GM19463 (cell line): ENCODE results near the gene UBE4B.
"Not testable (repeated sequence)": the region's sequence is repeated elsewhere in the genome, so short reads cannot be mapped to it uniquely, and the experiment has no call there.

Source experiments
- ATAC-seq: cut with Tn5 transposase; IDR thresholded peaks from one replicate; pipeline ENCODE4 v1.9.1; 2021; ENCODE audit warnings: mild to moderate bottlenecking, moderate library complexity; ENCODE audit not compliant: unreplicated experiment

The UBE4B gene

DNA sequence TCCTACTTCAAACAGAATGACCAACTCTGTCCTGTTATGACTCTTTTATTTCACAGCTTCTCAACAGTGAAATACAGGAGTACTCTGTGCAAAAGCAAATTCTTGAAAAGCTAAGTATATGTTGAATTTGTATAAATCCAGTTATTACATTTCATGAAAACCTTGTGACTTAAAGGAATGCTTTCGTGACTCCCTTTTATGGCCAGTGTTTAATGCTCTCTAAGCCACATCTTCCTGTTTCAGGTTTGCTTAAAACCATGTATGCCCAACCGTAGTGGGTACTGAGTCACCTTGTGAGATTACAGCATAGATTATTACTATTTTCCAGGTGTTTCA is 137.4 kb downstream of the UBE4B start:
- ATAC-seq, result peak; percentile 71

DNA sequence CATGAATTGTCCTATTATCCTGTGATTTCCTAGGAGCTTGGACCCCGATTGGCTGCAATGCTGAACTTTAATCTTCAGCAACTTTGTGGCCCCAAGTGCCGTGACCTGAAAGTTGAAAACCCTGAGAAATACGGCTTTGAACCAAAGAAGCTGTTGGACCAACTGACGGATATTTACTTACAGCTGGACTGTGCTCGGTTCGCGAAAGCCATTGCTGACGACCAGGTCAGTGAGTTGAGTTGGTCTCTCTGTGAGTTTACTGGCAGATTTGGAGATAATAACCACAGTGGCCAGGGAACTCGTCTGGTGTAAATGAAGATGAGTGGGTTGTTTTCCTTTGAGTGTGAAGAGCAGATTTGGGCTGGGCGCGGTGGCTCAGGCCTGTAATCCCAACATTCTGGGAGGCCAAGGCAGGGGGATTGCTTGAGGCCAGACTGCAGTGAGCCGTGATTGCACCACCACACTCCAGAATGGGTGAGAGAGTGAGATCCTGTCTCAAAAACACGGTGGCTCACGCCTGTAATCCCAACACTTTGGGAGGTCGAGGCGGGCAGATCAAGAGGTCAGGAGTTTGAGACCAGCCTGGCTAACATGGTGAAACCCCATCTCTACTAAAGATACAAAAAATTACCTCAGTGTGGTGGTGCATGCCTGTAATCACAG is 138.5 kb downstream of the UBE4B start:
- ATAC-seq, result no peak

GRCh38 chr1:10171995-10172669 is 139.4 kb downstream of the UBE4B start:
- no peak for ATAC-seq

DNA sequence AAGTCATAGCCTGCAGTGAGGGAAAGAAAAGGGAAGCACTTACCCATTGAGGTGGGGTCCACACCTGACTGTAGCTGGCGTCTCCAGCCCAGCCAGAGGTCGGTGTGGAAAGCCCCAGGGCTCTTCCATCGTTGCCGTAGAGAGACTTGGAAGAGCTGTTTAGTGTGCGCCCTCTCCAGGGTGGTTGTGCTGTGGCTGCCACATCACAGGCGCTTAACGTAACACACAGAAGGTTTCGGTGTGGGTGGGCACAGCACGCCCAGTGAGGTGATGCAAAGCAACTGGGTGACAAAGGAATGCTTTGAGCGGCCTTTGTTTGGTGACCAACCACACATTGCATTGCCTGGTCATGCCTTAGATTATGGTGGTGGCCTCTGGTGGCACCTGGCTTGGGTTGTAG is 140.8 kb downstream of the UBE4B start:
- ATAC-seq, result no peak

DNA sequence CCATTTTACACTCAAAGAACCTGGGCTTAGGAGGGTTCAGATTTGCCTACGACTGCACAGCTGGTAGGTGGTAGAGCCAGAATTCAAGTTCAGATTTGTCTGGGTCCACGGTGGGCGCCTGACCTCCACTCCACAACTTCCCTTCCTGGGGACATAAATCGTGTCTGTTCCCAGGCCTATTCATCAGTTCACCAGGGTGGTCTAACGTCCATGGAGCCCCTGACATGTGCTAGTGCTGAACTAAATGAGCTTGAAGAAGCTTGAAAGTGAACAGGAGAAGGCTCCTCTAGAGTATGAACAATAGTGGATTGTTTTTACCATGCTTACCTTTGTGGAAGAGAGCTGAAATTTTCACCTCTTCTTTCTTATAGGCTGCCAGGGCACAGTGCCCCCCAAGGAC is 145.1 kb downstream of the UBE4B start:
- no peak for ATAC-seq

- no peak for ATAC-seq
Observed at GRCh38 chr1:10178597-10179405, 146.0 kb downstream of the UBE4B start.

DNA sequence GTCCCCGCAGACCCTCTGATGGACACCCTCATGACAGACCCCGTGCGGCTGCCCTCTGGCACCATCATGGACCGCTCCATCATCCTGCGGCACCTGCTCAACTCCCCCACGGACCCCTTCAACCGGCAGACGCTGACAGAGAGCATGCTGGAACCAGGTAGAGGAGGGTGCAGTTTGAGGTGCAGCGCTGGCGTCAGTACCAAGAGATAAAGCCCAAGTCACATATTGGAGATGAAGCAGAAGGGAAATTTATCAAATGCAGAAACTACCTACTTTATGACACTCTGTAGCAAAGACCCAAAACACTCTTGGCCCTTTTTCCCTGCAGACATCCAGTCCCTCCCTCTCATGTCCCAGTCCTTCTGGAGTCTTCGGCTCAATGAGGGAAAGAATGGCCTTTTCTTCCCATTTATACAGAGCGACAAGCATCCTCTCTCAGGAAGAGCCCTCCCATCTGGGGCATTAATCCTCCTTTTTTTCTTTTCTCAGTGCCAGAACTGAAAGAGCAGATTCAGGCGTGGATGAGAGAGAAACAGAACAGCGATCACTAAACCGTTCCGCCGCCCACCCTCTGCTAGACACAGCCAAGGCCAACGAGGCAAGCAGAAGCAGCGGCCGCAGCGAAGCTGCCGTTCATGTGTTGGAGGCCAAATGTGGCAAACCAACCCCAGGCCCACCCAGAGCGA is 146.8 kb downstream of the UBE4B start:
- ATAC-seq, result no peak

DNA sequence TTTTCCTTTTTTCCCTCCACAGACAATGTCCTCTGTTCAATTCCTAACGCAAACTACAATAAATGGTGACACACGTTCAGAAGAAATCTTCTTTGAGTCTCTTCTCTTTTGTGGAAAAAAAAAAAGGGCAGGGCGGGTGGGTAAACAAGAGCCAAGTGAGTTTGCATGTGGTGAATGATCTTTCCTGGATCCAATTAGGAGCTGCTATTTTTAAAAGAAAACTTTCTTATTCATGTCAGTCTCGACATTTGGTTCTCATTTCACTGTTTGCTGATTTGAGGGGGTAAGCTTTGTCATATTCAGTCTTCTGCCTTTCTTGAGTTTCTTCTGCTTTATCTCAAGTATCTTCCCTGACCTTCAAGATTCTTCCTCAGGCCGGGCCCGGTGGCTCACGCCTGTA is 148.4 kb downstream of the UBE4B start:
- ATAC-seq, result no peak

DNA sequence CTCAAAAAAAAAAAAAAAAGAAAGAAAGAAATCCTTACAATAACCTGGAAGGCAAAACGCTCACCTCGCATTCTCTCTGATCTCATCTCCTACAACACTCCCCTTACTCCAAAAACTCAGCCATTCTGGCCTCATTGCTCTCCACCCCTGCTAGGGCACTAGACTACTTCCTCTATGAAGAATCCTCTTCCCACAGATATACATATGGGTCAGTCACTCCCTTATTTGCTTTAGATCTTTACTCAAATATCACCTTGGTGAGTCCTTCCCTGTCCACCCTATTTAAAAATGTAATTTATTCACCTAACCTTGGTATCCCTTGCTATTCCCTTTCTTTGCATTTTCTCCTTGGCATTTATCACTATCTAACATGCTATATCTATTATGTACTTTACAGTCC is 153.0 kb downstream of the UBE4B start:
- ATAC-seq, result no peak

DNA sequence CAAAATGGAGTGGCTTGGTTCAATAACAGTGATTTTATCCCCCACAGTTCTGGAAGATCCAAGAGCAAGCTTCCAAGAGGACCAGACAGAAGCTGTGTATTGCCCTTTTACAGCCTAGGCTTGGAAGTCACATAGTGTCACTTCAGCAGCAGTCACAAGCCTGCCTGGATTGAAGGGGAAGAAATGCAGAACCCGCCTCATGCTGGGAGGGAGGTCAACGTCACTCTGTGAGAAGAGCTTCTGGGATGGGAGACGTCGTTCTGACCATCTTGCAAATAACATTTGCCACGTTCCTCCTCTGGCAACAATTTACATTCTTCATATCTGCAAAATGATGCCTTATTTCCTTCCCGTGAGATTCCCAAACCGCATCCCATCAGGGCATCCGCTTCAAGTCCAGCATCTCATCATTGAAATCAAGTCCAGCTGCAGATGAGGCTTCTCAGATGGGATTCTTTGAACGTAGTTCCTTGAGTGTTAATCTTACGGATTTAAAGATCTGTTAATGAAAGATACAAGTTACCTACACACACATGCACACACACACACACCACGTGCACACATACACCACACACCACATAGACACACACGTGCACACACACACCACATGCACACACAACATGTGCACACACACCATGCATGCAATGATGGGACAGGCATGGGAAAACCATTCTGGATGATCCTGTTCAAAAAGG is 153.7 kb downstream of the UBE4B start:
- no peak for ATAC-seq

DNA sequence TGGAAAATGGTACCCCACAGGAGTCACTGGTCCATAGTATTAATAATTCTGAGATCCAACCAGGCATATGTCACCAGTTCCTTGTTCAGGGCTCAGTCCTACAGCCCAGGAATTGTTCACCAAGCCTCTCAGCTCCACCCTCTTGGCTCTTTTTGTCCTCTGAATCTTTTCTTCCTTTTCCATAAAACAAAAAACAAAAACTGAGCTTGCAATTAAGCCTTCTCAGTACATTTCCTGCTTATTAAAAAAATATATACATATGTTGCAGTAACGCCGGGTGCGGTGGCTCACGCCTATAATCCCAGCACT is 154.2 kb downstream of the UBE4B start:
- no peak for ATAC-seq

DNA sequence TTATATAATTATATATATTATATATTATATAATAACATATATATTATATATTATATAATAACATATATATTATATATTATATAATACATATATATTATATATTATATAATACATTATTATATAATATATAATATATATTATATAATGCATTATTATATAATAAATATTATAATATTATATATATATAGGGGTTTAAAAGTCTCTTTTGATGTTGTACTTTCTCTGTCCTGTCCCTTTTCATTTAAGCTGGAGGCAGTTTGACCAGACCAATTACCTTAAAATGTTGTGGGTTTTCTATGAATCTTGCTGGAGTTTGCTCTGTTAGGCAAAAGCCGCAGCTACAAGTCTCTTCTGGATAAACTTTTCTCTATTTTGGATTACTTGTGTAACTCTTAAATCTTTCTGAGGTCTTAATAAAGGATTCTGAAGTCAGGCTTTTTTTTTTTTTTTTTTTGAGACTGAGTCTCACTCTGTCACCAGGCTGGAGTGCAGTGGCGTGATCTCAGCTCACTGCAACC is 155.4 kb downstream of the UBE4B start:
- no peak for ATAC-seq

DNA sequence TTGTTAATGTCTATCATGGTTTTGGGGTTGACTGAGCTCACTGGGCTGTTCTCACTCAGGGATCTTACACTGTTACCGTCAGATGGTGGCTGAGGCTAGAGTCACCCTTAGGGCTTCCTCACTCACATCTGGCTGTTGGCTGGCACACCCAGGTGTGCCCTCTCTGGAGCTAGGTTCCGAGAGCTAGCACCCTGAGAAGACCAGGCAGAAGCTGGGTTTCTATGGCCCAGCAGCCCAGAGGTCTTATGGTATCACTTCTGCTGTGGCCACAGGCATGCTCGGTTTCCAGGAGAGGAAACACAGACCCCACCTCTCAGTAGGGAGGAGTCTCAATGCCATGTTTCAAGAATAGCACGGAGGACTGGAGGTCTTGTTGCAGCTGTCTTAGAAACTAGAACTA is 156.9 kb downstream of the UBE4B start:
- no peak for ATAC-seq

GRCh38 chr1:10192263-10192662 is 159.5 kb downstream of the UBE4B start:
- ATAC-seq, result no peak

DNA sequence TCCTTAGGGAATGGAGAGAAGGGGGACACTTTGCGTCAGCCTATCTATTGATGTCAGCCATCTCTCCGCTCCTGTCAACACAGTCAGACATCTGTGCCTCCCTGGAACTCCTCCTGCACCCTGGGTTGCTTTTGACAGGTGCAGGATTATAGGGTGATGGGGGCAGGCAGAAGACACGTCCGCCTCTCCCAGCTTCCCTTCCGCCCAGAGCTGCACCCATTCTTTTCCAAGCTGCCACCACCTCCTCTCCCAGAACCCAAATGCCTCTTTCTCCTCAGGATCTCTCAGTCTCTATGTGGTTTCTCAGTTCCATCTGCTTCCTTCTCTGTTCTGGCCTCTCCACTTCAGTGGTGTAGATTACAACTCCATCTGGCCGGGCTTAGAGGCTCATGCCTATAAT is 160.5 kb downstream of the UBE4B start:
- ATAC-seq, result no peak

GRCh38 chr1:10195570-10195969 is 162.8 kb downstream of the UBE4B start:
- ATAC-seq, result no peak

DNA sequence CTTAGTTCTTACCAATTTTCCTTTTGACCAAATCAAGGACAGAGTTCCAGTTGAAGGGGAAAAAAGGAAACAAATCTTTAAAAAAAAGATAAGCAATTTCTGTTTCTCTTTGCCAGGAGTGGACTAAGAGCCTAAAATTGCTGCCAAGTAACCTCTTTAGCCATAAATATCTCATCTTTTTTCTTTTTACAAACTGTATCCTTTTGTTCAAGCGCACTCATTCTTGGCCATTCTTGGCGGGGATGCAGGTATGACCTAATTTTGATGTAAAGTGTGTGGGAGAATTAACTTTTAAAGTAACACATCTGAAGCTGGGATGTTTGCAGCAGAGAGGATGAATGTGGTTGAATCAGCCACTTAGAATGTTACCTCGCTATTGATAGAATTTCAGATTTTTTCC is 164.2 kb downstream of the UBE4B start:
- no peak for ATAC-seq

DNA sequence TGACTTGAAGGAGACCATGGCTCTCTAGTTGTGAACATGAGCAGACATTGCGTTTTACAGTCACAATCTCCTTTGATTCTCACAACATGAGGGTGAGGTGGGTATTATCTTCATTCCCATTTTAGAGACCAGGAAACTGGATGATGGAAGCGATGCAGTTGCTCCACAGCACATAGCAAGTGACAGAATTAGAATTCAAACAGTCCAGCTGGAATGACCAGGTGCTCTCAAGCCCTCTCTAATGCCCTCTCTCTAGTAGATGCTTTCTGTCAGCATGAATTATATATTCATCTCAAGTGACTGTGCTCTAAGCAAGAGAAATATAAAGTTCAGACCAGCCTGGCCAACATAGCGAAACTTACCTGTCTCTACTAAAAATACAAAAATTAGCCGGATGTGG is 167.9 kb downstream of the UBE4B start:
- no peak for ATAC-seq

- no peak for ATAC-seq
Observed at GRCh38 chr1:10204003-10204642, 171.4 kb downstream of the UBE4B start.

GRCh38 chr1:10205206-10205605 is 172.4 kb downstream of the UBE4B start:
- not testable (repeated sequence) for ATAC-seq
